Kidney tubule cell (primary cell): ENCODE results near the gene FCRL2.
"Not testable (repeated sequence)": the region's sequence is repeated elsewhere in the genome, so short reads cannot be mapped to it uniquely, and the experiment has no call there.

ENCODE experiments used
- DNase-seq: peaks from one replicate; pipeline ENCODE4 v3.0.0-alpha.2; 2018; ENCODE audit warnings: low spot score

The FCRL2 gene

DNA sequence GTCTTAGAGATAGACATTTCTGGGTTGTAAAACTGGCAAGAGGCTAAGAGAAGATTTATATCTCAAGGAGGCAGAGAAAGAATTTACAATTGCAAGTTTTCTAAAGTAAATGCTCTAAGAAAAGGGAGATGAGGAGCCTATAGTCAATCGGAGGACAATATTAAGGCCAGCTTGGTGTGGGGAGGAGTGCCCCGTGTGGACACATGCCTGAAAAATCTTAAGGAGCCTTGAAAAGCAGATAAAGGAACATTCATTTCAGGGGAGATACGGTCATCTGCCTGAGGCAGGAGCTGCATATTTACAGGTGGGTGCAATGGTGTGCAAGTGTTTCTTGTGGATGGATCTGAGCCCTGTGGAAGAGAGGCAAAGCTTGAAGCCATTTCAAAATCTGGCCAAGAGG is 25.6 kb downstream of the FCRL2 start:
- no peak for DNase-seq

DNA sequence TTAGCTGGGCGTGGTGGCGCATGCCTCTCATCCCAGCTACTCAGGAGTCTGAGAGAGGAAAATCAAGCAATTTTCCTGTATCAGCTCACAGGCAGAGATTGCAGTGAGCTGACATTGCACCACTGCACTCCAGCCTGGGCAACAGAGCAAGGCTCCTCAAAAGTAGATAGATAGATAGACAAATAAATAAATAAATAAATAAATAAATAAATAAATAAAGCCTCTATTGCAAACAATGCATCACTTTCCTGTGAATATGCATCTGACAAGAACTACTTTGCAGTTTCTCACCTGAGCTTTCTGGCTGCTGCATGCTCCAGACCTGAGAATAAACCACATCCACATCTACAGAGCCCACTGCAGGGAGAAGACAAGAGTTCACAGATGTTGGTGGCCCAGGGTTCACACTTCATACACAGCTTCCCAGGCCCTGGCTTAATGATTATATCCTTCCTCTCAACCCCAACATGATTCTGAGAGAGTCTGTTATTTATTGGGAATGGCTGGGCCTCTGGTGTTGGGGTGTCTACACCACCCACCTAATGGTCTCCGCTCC is 28.6 kb downstream of the FCRL2 start:
- no peak for DNase-seq

DNA sequence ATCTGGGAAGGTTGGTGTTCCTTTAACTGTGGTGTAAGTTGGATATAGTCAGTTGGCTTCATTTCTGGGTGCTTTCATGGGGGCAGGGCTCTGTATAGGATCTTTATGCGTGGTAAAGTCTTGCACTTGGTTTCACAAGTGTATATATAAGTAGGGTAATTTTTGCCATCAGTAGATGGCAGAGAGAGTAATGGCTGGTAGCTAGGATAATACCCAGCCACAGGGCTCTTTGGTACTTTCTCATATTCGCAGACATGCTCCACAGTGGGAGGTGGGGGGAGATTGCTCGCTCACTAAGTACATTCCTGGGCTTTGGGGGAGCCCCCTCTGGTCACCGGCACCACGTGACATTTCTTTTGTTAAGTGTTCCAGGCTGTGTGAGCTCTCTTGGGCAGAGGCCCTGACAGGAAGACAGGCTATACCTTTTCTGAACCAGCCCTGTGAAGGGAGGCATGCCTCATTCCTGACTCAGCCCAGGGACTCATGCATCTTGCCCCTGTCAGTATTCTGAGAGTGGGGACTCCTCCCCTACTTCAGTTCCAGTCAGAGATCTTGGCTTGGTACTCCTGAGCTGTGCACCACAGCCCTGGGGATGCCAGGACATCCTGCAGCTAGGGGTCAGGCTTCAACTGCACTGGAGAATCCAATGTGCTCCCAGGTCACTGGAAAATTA is 37.6 kb downstream of the FCRL2 start:
- peak; percentile 87 for DNase-seq

DNA sequence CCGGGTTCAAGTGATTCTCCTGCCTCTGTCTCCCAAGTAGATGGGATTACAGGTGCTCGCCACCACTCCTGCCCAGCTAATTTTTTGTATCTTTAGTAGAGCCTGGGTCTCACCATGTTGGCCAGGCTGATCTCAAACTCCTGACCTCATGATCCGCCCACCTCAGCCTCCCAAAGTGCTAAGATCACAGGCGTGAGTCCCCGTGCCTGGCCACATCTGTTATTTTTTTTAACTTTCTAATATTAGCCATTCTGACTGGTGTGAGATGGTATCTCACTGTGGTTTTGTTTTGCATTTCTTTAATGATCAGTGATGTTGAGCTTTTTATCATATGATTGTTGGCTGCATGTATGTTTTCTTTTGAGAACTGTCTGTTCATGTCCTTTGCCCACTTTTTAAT is 40.9 kb downstream of the FCRL2 start:
- DNase-seq, result not testable (repeated sequence)

DNA sequence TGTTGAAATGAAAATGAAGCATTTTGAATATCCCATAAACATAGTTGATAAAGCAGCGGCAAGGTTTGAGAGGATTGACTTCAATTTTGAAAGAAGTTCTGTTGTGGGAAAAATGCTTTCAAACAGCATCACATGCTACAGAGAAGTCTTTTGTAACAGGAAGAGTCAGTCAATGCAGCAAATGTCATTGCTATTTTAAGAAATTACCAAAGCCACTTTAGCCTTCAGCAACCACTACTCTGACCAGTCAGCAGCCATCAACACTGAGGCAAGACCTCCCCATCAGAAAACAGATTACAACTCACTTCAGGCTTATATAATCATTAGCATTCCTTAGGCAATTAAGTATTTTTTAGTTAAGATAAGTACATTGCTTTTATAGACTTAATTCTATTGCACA is 42.6 kb downstream of the FCRL2 start:
- DNase-seq, result no peak

DNA sequence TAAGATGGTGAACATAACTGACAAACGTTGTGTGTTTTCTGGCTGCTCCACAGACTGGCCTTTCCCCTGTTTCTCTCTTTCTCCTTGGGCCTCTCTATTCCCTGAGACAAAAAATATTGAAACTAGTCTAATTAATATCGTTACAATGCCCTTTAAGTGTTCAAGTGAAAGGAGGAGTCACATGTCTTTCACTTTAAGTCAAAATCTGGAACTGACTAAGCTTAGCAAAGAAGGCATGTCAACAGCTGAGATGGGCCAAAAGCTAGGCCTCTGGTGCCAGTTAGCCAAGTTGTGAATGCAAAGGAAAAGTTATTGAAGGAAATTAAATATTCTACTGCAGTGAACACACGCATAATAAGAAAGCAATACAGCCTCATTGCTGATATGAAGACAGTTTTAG is 44.2 kb downstream of the FCRL2 start:
- no peak for DNase-seq

DNA sequence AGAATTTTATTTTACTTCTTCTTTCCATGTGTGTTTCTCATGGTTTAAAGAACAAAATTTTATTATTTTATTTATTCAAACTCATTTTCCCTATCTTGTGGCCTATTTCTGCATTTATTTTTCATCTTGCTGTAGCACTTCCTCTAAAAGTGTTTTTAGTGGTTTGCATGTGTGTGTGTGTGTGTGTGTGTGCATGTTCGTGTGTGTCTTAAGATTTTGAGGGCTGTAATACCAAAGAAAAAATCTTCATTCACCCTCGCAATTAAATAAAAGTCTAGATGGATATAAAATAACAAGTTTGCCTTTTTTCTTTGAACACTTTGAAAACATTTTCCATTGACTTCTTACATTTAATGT is 51.7 kb downstream of the FCRL2 start:
- DNase-seq, result no peak

DNA sequence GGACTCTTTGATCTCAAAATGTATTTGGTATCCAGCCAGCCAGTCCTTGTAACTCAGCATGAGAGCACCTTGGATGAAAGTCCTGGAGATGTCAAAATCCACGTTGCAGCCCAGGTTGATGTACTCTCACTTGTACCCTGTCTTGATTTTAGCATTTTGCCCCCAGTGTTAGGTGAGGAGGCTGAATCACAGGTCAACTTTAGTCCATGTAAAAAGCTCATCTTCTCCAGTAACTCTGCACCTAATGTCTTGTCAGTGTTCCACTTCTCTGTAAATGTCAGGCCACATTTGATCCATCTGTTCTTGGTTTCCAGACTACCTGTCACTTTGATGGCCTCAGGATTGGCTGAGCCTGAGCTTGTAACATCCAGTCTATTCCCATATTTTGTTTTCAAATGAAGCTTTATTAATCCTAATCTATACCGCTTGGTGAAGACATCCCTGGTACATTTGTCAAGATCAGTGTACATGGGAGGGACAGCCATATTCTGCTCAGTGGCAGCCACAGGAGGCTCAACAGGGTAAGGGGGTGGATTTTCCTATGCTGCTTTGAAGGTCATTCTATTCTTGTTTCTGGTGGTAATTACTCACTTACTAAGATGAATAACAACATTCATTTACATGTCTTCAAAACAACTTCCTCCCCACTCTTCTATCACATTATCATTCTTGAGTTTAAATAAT is 52.3 kb downstream of the FCRL2 start:
- no peak for DNase-seq

DNA sequence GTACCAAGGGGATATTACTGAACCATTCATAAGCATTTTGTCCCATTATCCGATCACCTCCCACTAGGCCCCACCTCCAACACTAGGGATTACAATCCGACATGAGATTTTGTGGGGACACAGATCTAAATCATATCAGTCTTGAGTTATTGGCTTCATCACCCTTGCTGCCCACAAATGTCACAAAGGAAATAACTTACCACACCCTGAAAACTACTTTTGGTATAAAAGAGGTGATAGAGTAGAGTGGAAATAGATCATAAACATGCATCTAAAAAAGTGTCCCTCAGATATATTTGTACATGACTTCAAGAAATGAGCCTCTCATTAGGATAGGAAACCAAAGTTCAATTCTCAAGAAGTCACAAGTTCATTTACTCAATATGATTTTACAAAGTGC is 53.8 kb downstream of the FCRL2 start:
- DNase-seq, result no peak

DNA sequence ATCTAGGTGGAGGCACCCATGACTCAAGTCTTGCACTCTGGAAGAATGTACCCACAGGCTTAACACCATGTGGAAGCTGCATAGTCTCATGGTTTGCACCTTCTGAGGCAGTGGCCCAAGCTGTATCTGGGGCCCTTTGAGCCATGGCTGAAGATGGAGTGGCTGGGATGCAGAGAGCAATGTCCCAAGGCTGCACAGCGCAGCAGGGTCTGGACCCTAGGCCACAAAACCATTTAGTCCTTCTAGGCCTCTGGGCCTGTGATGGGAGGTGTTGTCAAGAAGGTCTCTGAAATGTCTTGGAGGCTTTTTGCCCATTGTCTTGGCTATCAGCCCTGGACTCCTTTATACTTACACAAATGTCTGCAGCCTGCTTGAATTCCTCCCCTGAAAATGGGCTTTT is 54.9 kb downstream of the FCRL2 start:
- DNase-seq, result no peak

DNA sequence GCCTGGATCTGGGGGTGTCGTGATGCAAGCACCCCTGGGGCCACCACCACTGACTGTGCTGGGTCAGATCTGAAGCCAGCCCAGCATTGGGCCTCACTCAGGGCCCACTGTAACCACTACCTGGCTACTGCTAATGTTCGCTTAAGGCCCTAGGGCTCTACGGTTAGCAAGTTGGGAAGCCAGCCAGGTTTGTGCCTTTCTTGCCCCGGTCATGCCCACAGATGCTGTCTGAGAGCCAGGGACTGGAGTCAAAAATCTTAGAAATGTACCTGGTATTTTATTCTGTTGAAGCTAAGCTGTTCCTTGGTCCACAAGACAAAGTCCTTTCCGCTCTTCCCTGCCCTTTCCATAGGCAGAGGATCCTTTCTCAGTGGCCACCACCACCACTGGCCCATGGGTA is 61.2 kb downstream of the FCRL2 start:
- no peak for DNase-seq

DNA sequence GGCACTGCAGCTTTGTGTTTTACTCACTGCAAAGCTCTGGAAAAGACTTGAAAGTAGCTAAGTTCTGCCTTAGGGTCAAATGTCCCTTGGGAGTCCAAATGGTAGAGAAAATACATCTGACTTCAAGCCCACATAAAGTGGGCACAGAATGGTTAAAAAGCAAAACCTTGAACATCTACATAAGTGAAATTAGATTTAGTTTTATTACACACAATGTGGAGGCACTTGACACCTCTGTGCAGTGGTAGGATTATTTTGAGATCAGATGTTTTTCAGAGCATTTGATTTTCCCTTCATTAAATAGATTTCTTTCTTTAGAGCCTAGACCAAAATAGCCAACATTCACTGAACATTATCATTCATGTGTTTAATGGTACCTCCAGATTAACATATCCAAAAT is 65.1 kb downstream of the FCRL2 start:
- no peak for DNase-seq

DNA sequence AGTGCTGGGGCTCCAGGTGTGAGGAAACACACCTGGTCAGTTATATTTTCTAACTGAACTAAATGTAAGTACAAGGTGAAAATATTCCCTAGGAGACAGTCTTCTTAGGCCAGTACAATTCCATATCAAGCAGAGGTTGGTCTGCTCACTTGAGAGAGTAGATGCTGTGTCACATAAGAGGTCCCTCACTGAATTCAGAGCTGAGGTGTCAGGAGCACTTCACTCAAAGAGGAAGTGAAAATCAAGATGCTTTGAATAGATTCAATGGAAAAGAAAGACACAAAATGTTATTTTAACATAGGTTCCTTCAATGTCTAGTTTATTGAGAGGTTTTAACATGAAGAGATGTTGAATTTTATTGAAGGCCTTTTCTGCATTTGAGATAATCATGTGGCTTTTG is 72.1 kb downstream of the FCRL2 start:
- no peak for DNase-seq

DNA sequence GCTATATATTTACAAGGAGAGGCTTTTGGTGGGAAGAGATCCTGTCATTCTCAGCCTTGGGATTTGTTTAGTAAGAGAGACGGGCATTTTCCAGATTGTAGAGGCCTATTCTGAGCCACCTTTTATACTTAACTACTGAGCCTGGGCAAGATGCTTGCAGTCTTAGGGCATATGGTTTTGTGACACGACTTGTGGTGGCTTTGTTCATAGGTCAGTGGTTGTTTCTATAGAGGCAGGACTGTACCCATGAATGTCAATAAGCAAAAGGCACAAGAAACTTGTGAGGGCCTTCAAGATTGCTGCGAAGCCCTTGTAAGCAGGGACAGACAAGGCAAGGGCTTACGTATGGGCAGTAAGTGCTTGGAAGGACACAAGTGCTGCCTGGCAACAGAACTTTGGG is 73.0 kb downstream of the FCRL2 start:
- DNase-seq, result no peak

DNA sequence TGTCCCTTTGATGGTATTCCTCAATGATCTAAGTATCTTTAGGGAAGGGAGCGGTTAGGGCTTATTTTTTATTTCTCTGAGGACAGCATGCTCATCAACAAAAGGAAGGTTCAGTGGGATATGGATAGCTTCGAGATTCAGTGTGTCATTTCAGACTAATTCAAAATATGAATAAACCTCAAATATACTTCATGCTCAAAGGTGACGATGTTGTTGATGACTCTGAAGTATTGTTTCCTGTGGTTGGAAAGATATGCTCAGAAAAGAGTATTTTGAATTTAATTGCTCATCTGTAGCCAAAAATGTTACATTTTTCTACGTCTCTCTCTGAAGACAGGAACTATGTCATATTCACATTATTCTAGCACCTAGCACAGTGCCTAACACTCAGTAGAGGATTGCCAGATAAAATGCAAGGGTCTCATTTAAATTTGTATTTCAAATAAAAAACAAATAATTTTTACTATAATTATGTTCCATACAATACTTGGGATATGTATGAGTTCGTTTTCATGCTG is 74.6 kb downstream of the FCRL2 start:
- no peak for DNase-seq

DNA sequence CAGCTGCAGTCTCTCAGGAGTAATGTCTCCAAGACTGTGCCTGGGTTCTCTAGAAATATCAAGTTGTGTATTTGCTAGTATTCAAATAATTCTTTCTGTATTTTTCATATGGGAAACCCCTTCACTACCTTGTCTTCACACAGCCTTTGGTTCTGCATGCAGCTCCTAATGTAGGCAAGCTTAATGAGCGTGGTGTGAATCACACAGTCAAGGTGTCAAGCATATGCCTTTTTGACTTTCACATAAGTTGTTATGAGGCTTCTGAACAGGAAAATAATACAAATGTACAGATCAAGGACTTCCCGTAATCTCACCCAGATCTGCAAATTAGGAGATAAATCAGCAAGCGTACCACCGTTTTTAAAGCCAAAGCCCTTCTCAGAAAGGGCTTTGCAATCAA is 76.2 kb downstream of the FCRL2 start, which contains the start of gene FCRL3:
TSS of gene FCRL3 (minus strand) at position 38 of the 400 bp plus-strand sequence. CDS start 280 bp downstream, outside the sequence.
- DNase-seq, result no peak

DNA sequence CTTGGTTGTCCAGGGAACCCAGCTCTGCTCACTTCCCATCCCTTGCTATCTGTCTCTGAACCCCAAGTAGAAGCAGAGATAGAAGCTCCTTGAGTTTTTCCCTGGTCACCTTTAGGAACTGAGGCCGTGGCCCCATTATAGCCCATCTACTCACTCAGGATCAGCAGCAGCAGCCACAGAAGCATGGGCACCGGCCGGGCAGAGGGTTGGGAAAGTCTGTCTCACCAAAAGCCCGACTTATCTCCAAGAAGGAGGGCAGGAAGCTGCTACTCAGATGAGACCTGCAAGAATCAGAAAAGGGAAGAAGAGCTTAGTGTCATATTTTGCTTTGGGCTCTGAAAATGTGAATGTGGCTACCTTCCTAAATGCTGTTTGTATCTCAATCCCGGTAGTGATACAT is 76.6 kb downstream of the FCRL2 start:
- no peak for DNase-seq

DNA sequence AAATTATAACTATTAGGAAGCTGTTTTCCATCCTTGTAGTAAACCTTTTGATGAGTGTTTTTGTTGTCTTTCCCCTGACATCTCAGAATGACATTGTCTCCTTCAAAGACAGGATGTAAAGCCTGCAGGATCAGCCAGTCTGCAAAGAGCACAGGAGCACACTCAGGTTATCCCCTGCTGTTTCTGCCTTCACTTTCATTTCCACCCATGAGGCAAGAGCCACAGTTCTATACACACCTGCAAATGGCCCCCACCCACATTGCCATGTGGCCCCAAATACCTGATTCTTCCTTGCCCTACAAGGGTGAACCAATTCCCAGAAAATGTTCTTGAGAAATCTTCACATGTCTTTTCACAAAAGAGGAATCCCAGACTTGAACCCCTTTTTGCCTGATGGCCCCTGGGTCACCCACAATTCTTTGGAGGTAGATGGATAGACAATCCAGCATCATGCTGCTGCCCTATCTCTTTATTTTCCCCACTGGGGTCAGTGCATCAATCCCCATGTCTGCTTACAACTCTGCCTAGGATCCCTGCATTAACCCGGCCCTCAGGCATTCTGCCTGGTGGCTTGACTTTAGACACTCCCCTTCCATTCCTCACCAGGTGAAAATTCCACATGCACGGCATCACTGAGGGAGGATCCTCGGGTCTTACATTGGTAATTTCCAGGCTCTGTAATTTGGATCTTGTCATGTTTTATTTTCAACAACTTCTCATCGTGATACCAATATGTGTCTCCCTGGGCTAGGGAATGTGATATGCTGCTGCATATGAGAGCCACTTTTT is 79.0 kb downstream of the FCRL2 start:
- peak; percentile 7 for DNase-seq

DNA sequence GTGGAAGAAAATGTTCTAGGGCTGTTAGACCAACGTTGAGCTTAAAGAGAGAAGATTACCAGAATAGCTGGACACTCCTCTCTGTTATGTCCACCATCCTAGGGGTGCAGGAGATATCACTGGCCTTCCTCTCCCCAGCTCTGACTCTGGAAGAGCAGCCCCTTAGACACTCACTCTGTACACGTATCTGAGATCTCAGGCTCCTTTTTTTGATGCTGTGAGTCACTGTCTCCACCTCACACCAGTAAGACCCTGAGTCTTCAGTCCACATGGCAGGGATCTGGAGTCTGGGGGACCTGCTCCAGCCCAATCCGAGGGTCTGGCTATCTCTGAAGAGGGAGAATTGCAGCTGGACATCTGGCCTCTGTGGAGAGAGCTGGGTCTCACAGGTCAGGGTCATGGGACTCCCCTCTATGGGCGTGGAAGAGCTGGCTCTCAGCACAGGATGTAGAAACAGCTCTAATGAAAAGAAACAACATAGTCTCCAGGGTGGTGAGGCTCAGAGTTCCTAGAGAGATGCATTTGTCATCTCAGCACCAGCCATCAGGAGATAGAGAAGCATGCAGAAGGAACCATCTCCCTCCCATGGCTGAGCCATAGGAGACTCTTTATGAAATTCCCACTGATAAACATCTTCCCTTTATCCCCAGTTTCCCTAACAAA is 79.8 kb downstream of the FCRL2 start:
- no peak for DNase-seq
